Bronchial epithelial cell (primary cell): Measurements from ENCODE around the gene ONECUT3. TPM values are rescaled to one million over a fixed set of nuclear protein-coding genes. Genes with fewer than 3 reads are reported as not detected.

Source experiments
- DNase-seq: peaks from one replicate; pipeline ENCODE4 v3.0.0-alpha.2; 2010; ENCODE audit warnings: low read depth
- FAIRE-seq: peaks from 2 replicates; lab custom pipeline; 2011; peaks lifted over from hg19 to GRCh38; lab: Jason Lieb, UNC
- H3K27me3 ChIP-seq: 2 replicates; pipeline ENCODE4 v1.5.1; 2011; ENCODE audit warnings: low read length; ENCODE audit not compliant: control insufficient read depth, insufficient read depth
- H3K36me3 ChIP-seq: 2 replicates; pipeline ENCODE4 v1.5.1; 2011; ENCODE audit warnings: low read length; ENCODE audit not compliant: control insufficient read depth, insufficient read depth
- H3K4me3 ChIP-seq: 2 replicates; pipeline ENCODE4 v1.5.1; 2011; ENCODE audit warnings: mild to moderate bottlenecking, low read depth, low read length, control low read depth
- CTCF ChIP-seq: IDR thresholded peaks from 2 replicates; pipeline ENCODE4 v1.5.1; 2011; ENCODE audit warnings: mild to moderate bottlenecking, moderate library complexity, low read length, control low read depth, inconsistent platforms; ENCODE audit not compliant: insufficient read depth, severe bottlenecking
- total RNA-seq: library from RNA; depleted of rRNA; stranded (reverse); fragments of >200 nt; gene quantifications from 2 replicates; pipeline ENCODE4 v1.2.1, GENCODE V29; 2014

ONECUT3 gene
- total RNA-seq, 1 donor from 2014 or later = under 0.01 TPM

DNA sequence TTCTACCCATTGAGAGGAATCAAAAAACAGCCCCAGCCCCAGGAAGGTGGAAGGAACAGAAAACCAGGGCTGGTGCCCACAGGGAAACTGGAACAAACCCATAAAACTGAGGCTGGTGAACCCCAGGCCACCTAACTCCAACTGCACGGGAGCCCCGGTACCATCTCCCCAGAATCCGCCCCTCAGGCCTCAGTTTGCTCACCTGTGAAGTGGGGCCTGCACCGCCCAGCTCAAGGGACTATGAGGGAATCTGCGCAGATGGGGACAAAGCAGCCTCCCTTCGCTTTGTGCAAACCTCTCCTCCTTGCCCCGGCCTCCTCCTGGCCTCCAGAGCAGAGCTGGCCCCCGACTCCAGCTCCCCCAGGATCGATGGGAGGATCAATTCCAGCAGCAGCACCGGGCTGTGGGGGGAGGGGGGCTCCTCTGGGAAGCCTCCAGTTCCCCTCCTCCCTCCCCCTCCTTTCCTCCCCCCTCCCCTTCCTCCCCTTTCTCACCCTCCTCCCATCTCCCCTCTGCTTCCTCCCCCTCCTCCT lies 9.1 kb upstream of the ONECUT3 start:
- H3K4me3 ChIP-seq = no peak overlapping the region
- DNase-seq (no peak), FAIRE-seq (no peak)
- TF ChIP-seq CTCF = no peak
- peaks cover 2% of the 10 kb centered on the region for H3K27me3 ChIP-seq
- no peaks in the 10 kb centered on the region for H3K36me3 ChIP-seq

DNA sequence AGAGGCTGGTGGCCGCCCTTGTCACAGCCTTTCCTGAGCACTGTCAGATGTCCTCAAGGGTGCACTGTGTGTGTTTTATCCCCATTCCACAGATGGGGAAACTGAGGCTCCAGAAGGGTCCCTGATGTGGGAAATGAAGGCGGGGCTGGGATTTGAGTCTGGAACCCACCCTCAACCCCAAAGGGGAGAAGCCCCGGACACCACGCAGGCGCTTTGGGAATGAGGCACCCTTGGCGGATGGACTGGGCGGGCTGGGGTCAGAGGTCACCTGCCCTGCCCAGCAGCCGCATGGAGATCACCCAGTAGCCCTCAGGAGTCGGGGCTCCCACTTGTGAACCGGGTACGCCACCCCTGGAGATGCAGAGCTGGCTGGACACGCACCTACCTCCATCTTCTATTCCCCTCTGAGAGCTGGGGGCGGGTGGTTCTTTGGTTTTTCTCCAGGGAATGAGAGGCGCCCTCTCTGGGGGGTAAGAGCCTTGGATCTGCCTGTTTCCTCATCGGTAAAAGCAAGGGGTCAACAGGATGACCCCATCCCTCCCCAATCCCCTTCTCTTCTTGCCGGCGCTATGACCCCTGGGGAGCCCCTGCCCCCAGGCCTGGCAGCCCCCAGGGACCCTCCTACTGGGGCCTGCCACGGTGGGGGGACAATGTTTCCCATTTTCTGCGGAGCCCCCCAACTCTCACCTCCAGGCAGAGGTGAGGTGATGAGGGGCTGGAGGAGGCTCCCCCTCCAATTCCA lies 8.3 kb upstream of the ONECUT3 start:
- FAIRE-seq = no peak
- Histone ChIP-seq H3K27me3 (peaks cover 5% of the 10 kb centered on the region), H3K36me3 (no peaks in the 10 kb centered on the region), H3K4me3 (peak overlapping the region; percentile 18)
- TF ChIP-seq CTCF = no peak
- DNase-seq = no peak

DNA sequence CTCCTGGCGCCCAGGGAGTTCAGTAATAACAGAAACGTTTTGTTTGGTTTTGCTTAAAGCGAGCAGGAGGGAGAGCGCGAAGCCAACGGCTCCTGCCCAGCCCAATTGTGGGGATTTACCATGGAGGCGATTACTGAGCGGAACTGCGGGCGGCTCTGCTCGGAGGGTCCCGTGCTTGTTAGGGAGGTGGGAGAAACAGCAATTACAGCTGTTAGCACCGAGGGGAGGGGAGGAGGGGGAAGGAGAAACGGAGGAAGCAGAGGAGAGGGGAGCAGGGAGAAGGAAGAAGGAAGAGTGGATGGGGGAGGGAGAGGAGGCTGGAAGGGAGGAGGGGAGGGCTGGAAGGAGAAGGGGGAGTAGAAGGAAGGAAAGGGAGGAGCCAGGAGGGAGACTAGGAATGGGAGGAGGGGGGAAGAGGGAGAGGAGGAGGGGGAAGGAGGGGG lies 7.7 kb upstream of the ONECUT3 start:
- peak overlapping the region; percentile 18 for H3K4me3 ChIP-seq

DNA sequence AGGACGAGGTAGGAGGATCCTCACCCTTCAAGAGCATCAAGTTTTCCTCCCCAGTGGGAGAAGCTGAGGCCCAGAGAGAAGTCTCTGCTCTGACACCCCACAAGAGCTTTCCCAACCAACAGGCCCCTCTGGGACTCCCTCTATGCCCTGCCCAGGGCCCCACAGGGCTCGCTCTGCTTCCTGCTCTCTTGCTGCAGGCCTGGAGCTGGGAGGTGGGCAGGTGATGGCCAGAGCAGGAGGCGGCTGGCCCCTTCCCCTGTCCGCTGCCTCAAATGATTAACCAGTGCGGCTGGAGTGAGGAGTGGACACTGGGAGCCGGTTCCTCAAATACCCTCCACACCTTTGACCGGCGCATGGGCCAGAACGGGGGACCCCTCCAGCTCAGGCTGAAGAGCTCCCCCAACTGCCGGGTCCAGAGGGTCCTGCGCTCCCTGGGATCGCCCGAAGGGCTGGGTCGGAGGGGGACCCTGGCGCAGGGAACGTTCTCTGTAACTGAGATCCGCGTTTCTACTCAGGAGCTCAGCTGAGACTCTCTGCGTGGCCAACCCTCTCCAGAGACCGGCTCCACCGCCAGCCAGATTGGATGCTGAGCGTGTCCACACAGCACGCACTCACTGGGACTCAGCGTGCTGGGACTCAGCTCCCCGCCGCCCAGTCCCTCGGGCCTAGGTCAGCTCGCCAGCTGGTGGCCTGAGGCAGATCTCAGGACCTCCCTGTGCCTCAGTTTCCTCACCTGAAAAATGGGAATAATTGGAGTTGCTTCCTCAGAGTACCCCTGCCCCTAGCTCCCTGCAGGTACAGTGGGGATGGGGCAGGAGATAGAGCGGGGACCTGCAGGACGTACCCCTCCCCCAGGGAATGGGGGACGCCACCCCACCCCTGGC lies 6.7 kb upstream of the ONECUT3 start:
- peaks cover 17% of the 10 kb centered on the region for H3K27me3 ChIP-seq
- H3K4me3 ChIP-seq = peak overlapping the region; percentile 8
- H3K36me3 ChIP-seq = no peaks in the 10 kb centered on the region
- DNase-seq = peak; percentile 73
- no peak for FAIRE-seq
- no peak for TF ChIP-seq CTCF

More for the DNA sequence above, 7.7 kb upstream of the ONECUT3 start:
- no peak for DNase-seq
- peaks cover 11% of the 10 kb centered on the region for H3K27me3 ChIP-seq
- no peaks in the 10 kb centered on the region for H3K36me3 ChIP-seq
- FAIRE-seq = no peak
- no peak for TF ChIP-seq CTCF

- no peaks in the 10 kb centered on the region for H3K36me3 ChIP-seq
- FAIRE-seq (peak; percentile 58), DNase-seq (peak; percentile 96)
- H3K27me3 ChIP-seq = peaks cover 24% of the 10 kb centered on the region
- no peak for TF ChIP-seq CTCF
- peak overlapping the region; percentile 48 for H3K4me3 ChIP-seq
Observed at GRCh38 chr19:1747285-1748114, 5.8 kb upstream of the ONECUT3 start.
